NCI-H1436 treated with DMSO at 0.1 percent for 48 hours (cell line): ENCODE results near the gene USP49.
"Not testable (repeated sequence)": the region's sequence is repeated elsewhere in the genome, so short reads cannot be mapped to it uniquely, and the experiment has no call there.

Source experiments
- DNase-seq: peaks from one replicate; lab custom pipeline; 2025; lab: John Stamatoyannopoulos, UW

USP49 gene

GRCh38 chr6:41779788-41780550, 115.2 kb downstream of the USP49 start, which contains the start of gene FRS3:
TSS of gene FRS3 (minus strand) at chr6:41779900. CDS start at chr6:41776987, 2,913 bp downstream.
- peak; percentile 77 for DNase-seq

GRCh38 chr6:41779336-41779735, 115.8 kb downstream of the USP49 start:
- no peak for DNase-seq

DNA sequence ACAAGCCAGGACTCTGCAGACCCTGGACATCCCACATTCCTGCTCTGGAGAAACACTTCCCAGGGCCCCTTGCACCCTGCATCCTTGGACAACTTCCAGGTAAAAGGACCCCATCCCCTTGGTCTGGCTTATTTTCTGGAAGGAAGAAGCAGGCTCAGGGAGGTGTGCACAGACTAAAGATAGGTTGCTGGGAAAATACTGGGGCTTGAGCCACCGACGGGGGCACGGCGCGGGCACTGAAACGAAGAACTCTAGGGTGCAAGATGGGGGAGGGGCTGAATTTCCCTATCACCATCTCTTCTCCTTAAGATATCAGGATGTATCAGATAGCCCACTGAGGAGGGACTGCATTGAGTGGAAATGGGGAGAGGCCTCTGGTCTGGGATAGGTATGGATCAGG, 116.3 kb downstream of the USP49 start:
- DNase-seq = no peak

- DNase-seq = no peak
Observed at GRCh38 chr6:41777551-41778285, 117.5 kb downstream of the USP49 start.

DNA sequence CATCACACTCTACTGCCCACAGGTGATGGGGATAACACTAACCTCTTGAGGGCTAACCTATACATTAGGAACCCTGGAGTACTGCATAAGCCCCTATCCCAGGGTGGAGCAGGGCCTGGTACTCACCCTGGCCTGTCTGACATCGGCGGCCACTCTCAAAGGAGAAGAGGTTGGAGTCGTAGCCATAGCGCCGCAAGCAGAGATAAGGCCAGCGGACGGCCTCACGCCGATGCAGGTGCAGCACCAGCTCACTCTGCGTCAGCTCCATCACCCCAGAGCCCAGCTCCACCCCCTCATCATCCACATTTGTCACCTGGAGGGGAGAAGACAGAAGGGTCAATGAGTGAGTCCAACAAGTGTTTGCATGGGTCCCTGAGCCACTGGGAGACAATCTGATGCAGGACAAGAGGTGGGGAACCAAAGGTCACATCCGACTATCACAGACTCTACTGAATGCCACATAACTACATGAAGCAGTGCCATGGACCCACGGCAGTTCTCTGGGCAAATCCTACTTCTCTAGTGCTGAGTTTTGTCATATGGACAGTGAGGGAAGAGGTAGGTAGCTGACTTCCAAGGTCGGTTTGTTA, 119.8 kb downstream of the USP49 start:
- no peak for DNase-seq

DNA sequence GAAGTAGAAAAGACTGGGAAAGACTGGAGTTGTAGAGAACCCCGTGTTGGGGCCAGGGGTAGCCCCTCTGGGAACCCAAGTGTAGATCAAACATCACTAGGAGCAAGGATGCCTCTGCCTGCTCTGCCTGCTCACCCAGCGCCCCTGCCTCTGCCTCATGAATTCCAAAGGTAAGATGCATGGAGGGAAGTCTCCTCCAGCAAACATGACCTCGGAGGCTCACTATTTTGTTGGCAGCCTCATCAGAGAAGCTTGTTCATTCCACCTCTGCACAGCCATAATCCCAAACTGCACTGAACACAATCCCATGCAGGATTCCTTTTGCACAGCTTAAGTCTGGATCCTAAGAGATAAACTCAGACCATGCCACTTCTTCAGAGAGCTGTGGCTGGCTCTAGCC, 120.3 kb downstream of the USP49 start:
- DNase-seq = no peak

DNA sequence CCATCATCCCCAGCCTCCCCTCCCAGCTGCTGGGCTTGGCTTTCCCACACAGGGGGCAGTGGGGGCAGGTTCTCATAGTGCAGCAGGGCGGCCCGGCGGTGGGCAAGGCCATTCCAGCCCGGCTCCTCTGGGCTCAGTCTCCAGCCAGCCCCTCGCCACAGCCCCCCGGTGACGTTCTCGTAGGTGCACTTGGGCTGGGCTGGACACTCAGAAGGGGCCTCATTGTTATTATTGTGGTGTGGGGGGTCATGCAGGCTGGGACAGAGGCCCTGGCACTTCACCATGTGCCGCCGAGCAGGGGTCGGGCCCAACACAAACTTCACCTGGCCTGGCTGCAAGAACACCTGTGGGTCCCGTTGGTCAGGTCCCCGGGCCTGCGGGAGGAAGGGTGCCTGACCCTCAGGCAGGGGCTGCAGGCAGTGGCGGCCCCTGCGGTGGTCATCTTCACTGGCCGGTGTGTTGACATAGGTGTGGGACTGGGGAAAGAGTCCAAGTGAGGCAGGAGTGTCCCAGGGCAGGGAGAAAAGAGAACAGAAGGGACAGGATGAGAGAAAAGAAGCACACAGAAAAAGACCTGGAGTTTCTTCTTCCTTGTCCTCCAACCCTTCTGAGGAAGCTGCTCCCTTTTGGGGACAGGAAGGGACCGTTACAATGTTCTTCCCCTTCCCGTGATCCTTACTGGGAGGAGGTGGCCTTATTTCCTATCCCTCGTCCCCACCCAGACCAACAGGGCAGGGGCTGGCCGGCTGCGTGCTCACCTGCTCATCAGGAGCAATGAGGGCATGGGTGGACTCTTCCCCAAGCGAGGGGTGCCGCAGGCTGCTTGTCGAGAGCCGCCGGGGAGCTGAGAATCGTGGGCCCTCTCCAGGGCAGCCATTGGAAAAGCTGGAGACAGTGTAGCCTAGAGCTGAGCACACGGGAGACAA, 123.9 kb downstream of the USP49 start:
- no peak for DNase-seq

DNA sequence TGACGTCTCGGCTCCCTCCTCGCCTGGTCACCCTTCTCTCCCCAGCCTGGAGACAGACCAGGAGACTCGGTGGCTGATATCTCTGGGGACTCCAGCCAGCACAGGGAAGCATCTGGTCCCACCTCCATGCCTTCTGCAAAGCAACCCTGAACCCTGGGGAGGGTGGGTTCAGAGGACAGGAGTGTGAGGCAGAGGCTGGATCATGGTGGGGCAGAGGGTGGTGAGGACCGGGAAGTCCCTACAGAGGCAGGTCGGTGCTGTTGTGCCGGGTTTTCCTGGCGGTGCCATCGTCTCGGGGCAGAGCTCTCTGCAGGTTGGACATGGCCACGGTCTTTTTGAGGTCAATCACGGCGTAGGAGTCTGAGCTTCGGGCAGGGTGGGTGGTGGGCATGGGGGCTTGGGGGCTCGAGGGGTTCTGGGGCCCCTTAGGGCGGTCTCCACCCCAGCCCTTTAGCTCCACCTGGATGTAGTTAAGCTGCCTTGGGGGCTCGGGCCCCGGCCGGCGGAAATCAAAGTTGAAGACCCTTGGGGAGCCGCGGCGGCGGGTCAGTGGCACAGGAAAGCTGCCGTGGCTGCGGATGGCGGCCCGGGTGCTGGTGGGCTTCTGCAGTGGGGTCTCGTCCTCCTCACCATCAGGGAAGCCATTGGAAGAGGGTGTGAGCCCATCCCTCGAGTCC, 124.7 kb downstream of the USP49 start:
- no peak for DNase-seq

GRCh38 chr6:41769376-41769775, 125.8 kb downstream of the USP49 start:
- DNase-seq = no peak

DNA sequence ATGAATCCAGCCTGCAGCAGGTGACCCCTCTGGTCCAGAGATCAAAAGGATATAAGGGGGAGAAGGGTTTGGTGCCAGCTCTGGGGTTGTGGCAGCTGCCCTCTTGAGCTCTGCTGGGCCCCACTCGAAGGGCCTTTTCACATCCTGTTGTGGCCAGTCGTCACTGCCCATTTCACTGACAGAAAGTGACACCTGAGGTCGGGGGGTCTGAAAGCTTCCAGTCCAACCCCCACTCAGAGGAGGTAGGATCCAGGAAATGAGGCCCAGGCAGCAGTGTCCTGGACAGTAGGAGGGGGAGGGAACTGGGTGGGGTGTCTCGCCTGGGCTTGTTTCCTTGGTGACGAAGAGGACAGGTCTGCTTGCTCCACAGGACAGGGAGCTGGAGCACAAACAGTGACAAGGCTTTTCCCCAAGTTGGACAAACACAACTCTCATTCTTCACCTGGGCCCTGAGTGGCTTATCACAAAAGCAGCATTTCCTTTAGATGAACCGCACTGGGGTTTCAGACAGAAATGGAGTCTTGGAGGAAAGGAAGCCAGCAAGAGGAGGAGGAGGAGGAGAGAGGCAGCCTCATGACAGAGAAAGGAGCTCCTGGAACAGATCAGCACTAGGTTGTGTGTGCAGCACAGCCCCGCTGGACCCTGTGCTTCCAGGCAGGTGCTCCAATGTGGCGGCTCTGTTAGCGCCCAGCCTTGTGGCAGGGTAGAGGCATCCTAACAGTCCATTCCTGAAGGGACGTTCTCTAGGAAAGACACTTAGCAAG, 126.4 kb downstream of the USP49 start:
- no peak for DNase-seq

GRCh38 chr6:41767112-41767833, 127.9 kb downstream of the USP49 start:
- no peak for DNase-seq

DNA sequence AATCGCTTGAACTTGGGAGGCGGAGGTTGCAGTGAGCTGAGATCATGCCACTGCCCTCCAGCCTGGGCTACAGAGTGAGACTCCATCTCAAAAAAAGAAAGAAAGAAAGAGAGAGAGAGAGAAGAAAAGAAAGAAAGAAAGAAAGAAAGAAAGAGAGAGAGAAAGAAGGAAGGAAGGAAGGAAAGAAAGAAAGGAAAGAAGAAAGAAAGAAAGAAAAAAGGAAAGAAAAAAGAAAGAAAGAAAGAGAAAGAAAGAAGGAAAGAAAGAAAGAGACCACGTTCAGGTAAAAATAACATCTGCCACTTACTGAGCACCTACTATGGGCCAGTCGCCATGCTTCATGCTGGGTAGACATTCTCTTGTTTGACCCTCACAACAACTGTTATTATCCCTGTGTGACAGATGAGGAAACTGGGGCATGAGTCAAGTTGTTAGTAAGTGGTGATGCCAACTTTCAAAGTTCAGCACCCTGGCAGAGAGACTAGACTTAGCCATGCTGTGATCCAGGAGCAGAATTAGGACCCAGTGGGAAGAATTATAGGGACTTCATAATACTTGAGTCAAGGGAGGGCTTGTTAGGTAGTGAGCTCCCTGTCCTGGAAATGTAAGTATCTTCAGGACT, 129.0 kb downstream of the USP49 start:
- DNase-seq = not testable (repeated sequence)

DNA sequence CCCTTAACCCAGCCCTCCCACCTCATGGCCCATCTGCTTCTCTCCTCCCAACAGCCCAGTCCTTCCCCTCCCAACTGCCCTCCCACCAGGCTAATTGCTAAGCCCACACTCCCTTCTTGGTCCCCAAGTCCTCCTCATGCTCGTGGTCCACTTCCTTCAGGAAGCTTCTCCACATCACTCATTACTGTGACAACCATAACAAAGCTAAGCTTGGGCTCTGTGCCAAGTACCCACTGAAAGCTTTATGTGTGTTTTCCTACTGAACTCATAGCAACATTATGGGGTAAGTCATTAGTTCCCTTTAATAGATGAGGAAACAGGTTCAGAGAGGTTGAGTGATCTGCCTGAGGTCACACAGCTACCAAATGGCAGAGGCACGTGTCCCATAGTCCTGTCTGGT, 131.7 kb downstream of the USP49 start:
- DNase-seq = no peak

- no peak for DNase-seq
Observed at GRCh38 chr6:41759905-41760579, 135.1 kb downstream of the USP49 start.

DNA sequence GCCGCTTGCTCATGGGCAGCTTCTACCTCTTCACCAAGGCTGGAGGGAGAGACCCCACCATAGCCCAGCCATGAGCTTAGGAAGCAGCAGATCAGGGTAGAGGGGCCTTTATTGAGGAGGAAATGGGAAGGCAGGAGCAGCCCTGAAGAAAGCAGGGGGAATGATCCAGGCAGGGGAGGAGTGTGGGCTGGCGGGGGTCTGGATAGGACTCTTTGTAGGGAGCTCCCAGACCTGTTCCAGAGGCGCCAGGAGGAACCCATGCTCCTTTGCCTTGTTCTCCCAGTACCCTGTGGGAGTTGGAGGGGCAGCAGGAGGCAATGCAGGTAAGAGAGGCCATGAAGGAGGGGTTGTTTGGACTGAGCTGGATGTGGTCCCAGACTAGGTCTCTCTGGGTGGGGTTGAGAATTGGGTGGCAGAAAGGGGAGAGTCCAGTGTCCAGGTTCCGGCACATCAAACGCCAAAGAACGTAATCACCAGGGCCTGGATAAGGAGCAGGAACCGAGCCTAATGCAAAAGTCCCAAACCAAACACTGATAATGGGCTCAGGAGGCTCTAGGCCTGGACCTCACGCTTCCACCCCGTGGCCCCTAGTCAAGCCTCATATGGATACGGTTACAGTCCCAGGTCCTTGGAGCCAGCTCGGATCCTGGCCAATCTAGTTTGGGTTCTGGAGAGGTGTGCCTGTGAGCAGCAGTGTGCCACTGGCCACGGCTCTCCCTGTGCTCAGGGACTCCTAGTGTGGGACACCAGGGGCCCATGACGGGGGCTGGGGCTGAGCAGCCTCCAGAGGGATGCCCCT, 135.9 kb downstream of the USP49 start:
- DNase-seq = no peak

DNA sequence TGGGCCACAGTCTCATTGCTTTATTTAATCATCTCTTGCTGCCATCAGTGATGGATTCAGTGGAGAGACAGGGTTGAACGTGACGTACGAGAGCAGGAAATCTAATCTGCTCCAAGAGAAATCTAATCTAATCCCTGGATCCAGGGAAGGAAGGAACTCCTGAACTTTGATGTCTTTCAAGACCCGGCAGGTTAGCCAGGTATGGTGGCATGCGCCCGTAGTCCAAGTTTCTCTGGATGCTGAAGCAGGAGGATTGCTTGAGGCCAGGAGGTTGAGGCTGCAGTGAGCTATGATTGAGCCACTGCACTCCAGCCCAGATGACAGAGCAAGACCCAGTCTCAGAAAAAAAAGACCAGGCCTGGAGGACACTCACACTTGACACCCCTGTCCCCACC, 136.5 kb downstream of the USP49 start:
- DNase-seq = no peak

GRCh38 chr6:41757931-41758640, 137.1 kb downstream of the USP49 start:
- DNase-seq = no peak
